Neural crest cell (in vitro differentiated cells): ENCODE measurements around the gene IL1A. TPM values are rescaled to one million over a fixed set of nuclear protein-coding genes. Genes with fewer than 3 reads are reported as not detected.

Source experiments
- DNase-seq: peaks from one replicate; pipeline ENCODE4 v3.0.0; 2021; ENCODE audit warnings: low read depth, mixed read lengths, low spot score
- H3K27ac Mint-ChIP-seq: one replicate; pipeline ENCODE4 v1.8.0; 2021; ENCODE audit warnings: mild to moderate bottlenecking, mixed read lengths; ENCODE audit not compliant: unreplicated experiment
- H3K27me3 Mint-ChIP-seq: 2 replicates; pipeline ENCODE4 v1.8.0; 2021; ENCODE audit warnings: low read depth, mild to moderate bottlenecking, mixed read lengths
- H3K36me3 Mint-ChIP-seq: 2 replicates; pipeline ENCODE4 v1.8.0; 2021; ENCODE audit warnings: low read depth, mild to moderate bottlenecking, mixed read lengths
- H3K4me1 Mint-ChIP-seq: 2 replicates; pipeline ENCODE4 v1.8.0; 2021; ENCODE audit warnings: mixed read lengths
- H3K4me3 Mint-ChIP-seq: one replicate; pipeline ENCODE4 v1.8.0; 2021; ENCODE audit warnings: mild to moderate bottlenecking, mixed read lengths
- H3K9me3 Mint-ChIP-seq: 2 replicates; pipeline ENCODE4 v1.8.0; 2021; ENCODE audit warnings: mixed read lengths
- CTCF ChIP-seq: fragments of 200-600 bp; sonication (generic); conservative IDR thresholded peaks from 2 replicates; pipeline ENCODE4 v1.5.0; 2021; ENCODE audit warnings: antibody characterized with exemption, mild to moderate bottlenecking
- total RNA-seq: library from RNA; stranded (reverse); gene quantifications from 2 replicates; pipeline ENCODE4 v1.2.1, GENCODE V29; 2021

The IL1A gene
- total RNA-seq, 1 donor from 2014 or later: not detected

DNA sequence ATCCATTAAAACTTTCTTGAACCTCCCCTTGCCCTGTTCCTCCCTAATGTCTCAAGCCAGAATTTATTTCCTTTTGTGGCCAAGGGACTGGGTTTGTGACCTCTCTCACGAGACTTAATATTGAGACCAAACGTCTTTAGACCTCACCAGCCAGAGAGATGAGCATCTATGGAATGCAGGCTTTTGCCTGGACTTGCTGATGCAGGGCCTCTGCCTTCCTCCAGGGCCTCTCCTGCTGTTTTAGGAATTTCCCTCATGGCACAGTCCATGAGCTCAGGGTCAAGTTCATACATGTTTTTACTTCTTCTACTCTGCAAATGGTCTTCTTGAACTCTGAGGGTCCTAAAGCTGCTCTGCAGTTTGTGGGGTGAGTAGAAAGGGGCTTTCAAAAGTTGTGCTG is 30.0 kb upstream of the IL1A start:
- Mint-ChIP-seq H3K27me3 (no peaks in the 10 kb centered on the region), H3K36me3 (no peaks in the 10 kb centered on the region), H3K4me3 (no peak overlapping the region), H3K9me3 (no peaks in the 10 kb centered on the region), H3K4me1 (peaks cover 56% of the 10 kb centered on the region), H3K27ac (no peak overlapping the region)
- no peak for DNase-seq
- TF ChIP-seq CTCF: peak; percentile 14

- DNase-seq: no peak
- H3K9me3 Mint-ChIP-seq: no peaks in the 10 kb centered on the region
- TF ChIP-seq CTCF: no peak
- H3K27me3 Mint-ChIP-seq: no peaks in the 10 kb centered on the region
- H3K27ac Mint-ChIP-seq: no peak overlapping the region
- H3K4me3 Mint-ChIP-seq: no peak overlapping the region
- H3K36me3 Mint-ChIP-seq: no peaks in the 10 kb centered on the region
- H3K4me1 Mint-ChIP-seq: peaks cover 55% of the 10 kb centered on the region
Measured at GRCh38 chr2:112813280-112813966, 29.1 kb upstream of the IL1A start.

- Mint-ChIP-seq H3K4me3 (no peak overlapping the region), H3K9me3 (peaks cover 2% of the 10 kb centered on the region), H3K4me1 (peaks cover 47% of the 10 kb centered on the region), H3K27me3 (no peaks in the 10 kb centered on the region), H3K36me3 (peaks cover under 1% of the 10 kb centered on the region), H3K27ac (peak overlapping the region; percentile 36)
- no peak for TF ChIP-seq CTCF
- DNase-seq: no peak
Measured at GRCh38 chr2:112812318-112813267, 28.3 kb upstream of the IL1A start.

DNA sequence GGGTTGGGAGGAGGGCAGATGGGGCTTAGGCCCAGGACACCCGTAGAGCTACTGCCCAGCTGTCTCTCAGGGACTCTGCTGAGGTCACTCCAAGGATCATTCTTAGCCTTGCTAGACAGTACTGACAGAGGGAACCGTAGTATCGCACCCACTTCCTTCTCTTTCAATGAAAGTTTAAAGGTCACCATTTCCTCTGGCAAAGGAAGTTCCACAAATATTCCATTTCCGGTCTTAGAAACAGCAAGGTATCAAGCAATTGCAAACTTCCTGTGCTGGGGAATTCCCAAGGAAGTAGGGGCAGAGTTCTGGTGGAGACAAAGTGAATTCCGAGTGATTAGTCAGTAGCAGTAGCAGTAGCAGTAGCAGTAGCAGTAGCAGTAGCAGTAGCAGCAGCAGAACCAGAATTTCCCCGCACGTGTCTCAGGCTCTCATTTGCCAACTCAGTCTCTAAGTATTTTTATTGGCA is 27.6 kb upstream of the IL1A start:
- peaks cover 42% of the 10 kb centered on the region for H3K4me1 Mint-ChIP-seq
- no peak for TF ChIP-seq CTCF
- H3K36me3 Mint-ChIP-seq: peaks cover 6% of the 10 kb centered on the region
- peak overlapping the region; percentile 88 for H3K27ac Mint-ChIP-seq
- H3K9me3 Mint-ChIP-seq: peaks cover 8% of the 10 kb centered on the region
- no peaks in the 10 kb centered on the region for H3K27me3 Mint-ChIP-seq
- DNase-seq: no peak
- no peak overlapping the region for H3K4me3 Mint-ChIP-seq

- Mint-ChIP-seq H3K27me3 (no peaks in the 10 kb centered on the region), H3K36me3 (peaks cover 9% of the 10 kb centered on the region), H3K9me3 (peaks cover 12% of the 10 kb centered on the region), H3K4me3 (no peak overlapping the region), H3K27ac (peak overlapping the region; percentile 88), H3K4me1 (peaks cover 42% of the 10 kb centered on the region)
- DNase-seq: no peak
- TF ChIP-seq CTCF: no peak
Measured at GRCh38 chr2:112811276-112811831, 27.1 kb upstream of the IL1A start.
